ENCODE data around the gene AFMID. TPM values are rescaled to one million over a fixed set of nuclear protein-coding genes. Genes with fewer than 3 reads are reported as not detected.

The AFMID gene
- total RNA-seq, 1 donor from 2014 or later, result 27.7 TPM

GRCh38 chr17:78205124-78205775, 18.1 kb downstream of the AFMID start:
- H3K27me3 Mint-ChIP-seq (ENCODE audit: insufficient read depth), result peaks cover 2% of the 10 kb centered on the region
- no peak for DNase-seq (ENCODE audit: low spot score)
- H3K4me3 Mint-ChIP-seq, result no peak overlapping the region
- no peaks in the 10 kb centered on the region for H3K4me1 Mint-ChIP-seq (ENCODE audit: low read depth)
- H3K36me3 Mint-ChIP-seq (ENCODE audit: low read depth), result peaks cover 3% of the 10 kb centered on the region
- intact Hi-C loops (cut with micrococcal nuclease), result no loop called here
- H3K9me3 Mint-ChIP-seq, result no peaks in the 10 kb centered on the region
- no peak overlapping the region for H3K27ac Mint-ChIP-seq

GRCh38 chr17:78206298-78206697, 19.1 kb downstream of the AFMID start:
- DNase-seq (ENCODE audit: low spot score), result no peak
- no peak overlapping the region for H3K4me3 Mint-ChIP-seq
- intact Hi-C loops (cut with micrococcal nuclease), result no loop called here
- H3K36me3 Mint-ChIP-seq (ENCODE audit: low read depth), result peaks cover 3% of the 10 kb centered on the region
- H3K27ac Mint-ChIP-seq, result no peak overlapping the region
- no peaks in the 10 kb centered on the region for H3K4me1 Mint-ChIP-seq (ENCODE audit: low read depth)
- no peaks in the 10 kb centered on the region for H3K9me3 Mint-ChIP-seq
- peaks cover 2% of the 10 kb centered on the region for H3K27me3 Mint-ChIP-seq (ENCODE audit: insufficient read depth)

GRCh38 chr17:78208486-78208885, 21.3 kb downstream of the AFMID start:
- Mint-ChIP-seq H3K36me3 (ENCODE audit: low read depth) (peaks cover 3% of the 10 kb centered on the region), H3K4me3 (no peak overlapping the region), H3K4me1 (ENCODE audit: low read depth) (no peaks in the 10 kb centered on the region), H3K9me3 (no peaks in the 10 kb centered on the region), H3K27ac (no peak overlapping the region), H3K27me3 (ENCODE audit: insufficient read depth) (peaks cover 2% of the 10 kb centered on the region)
- intact Hi-C loops (cut with micrococcal nuclease), result no loop called here
- DNase-seq (ENCODE audit: low spot score), result no peak

- no peak for DNase-seq (ENCODE audit: low spot score)
- peaks cover under 1% of the 10 kb centered on the region for H3K4me1 Mint-ChIP-seq (ENCODE audit: low read depth)
- H3K27ac Mint-ChIP-seq, result no peak overlapping the region
- intact Hi-C loops (cut with micrococcal nuclease), result no loop called here
- H3K4me3 Mint-ChIP-seq, result no peak overlapping the region
- no peaks in the 10 kb centered on the region for H3K9me3 Mint-ChIP-seq
- no peaks in the 10 kb centered on the region for H3K36me3 Mint-ChIP-seq (ENCODE audit: low read depth)
- peaks cover 2% of the 10 kb centered on the region for H3K27me3 Mint-ChIP-seq (ENCODE audit: insufficient read depth)
Measured at GRCh38 chr17:78210111-78210510, 22.9 kb downstream of the AFMID start.

- Mint-ChIP-seq H3K27ac (no peak overlapping the region), H3K4me1 (ENCODE audit: low read depth) (peaks cover 8% of the 10 kb centered on the region), H3K4me3 (no peak overlapping the region), H3K9me3 (no peaks in the 10 kb centered on the region), H3K36me3 (ENCODE audit: low read depth) (peaks cover 2% of the 10 kb centered on the region), H3K27me3 (ENCODE audit: insufficient read depth) (peaks cover 2% of the 10 kb centered on the region)
- no peak for DNase-seq (ENCODE audit: low spot score)
- intact Hi-C loops (cut with micrococcal nuclease), result no loop called here
Measured at GRCh38 chr17:78211032-78211431, 23.9 kb downstream of the AFMID start.

- peak within 1 kb of the TSS; percentile 91 for H3K27ac Mint-ChIP-seq
- intact Hi-C loops (cut with micrococcal nuclease), result loop anchor here (1.0 kb wide), 3 partner anchors 27 to 74 kb away; partner anchors contain the start of genes AFMID and TK1
- H3K36me3 Mint-ChIP-seq (ENCODE audit: low read depth), result peaks cover 12% of the 10 kb centered on the region
- peaks cover 15% of the 10 kb centered on the region for H3K4me1 Mint-ChIP-seq (ENCODE audit: low read depth)
- no peaks in the 10 kb centered on the region for H3K9me3 Mint-ChIP-seq
- peaks cover 2% of the 10 kb centered on the region for H3K27me3 Mint-ChIP-seq (ENCODE audit: insufficient read depth)
- peak within 1 kb of the TSS; percentile 96 for H3K4me3 Mint-ChIP-seq
- peak; percentile 86 for DNase-seq (ENCODE audit: low spot score)
Measured at GRCh38 chr17:78214016-78214705, 27.0 kb downstream of the AFMID start, which contains the start of gene BIRC5. Gene BIRC5 (plus strand): TSS chr17:78214253. CDS start chr17:78214317, 64 bp downstream.

GRCh38 chr17:78214706-78215061, 27.5 kb downstream of the AFMID start:
- DNase-seq (ENCODE audit: low spot score), result no peak
- Mint-ChIP-seq H3K9me3 (no peaks in the 10 kb centered on the region), H3K4me3 (peak overlapping the region; percentile 96), H3K27me3 (ENCODE audit: insufficient read depth) (peaks cover 2% of the 10 kb centered on the region), H3K4me1 (ENCODE audit: low read depth) (peaks cover 15% of the 10 kb centered on the region), H3K36me3 (ENCODE audit: low read depth) (peaks cover 17% of the 10 kb centered on the region), H3K27ac (peak overlapping the region; percentile 91)
- intact Hi-C loops (cut with micrococcal nuclease), result loop anchor here (1.0 kb wide), 3 partner anchors 27 to 74 kb away; partner anchors contain the start of genes AFMID and TK1

- Mint-ChIP-seq H3K4me1 (ENCODE audit: low read depth) (peaks cover 15% of the 10 kb centered on the region), H3K9me3 (no peaks in the 10 kb centered on the region), H3K27me3 (ENCODE audit: insufficient read depth) (no peaks in the 10 kb centered on the region), H3K27ac (peak overlapping the region; percentile 18), H3K4me3 (no peak overlapping the region), H3K36me3 (ENCODE audit: low read depth) (peaks cover 27% of the 10 kb centered on the region)
- no peak for DNase-seq (ENCODE audit: low spot score)
- intact Hi-C loops (cut with micrococcal nuclease), result no loop called here
Measured at GRCh38 chr17:78219396-78220150, 32.4 kb downstream of the AFMID start.

GRCh38 chr17:78223061-78223460, 35.9 kb downstream of the AFMID start:
- H3K27me3 Mint-ChIP-seq (ENCODE audit: insufficient read depth), result no peaks in the 10 kb centered on the region
- intact Hi-C loops (cut with micrococcal nuclease), result no loop called here
- H3K4me1 Mint-ChIP-seq (ENCODE audit: low read depth), result peaks cover 9% of the 10 kb centered on the region
- H3K36me3 Mint-ChIP-seq (ENCODE audit: low read depth), result peaks cover 26% of the 10 kb centered on the region
- no peak overlapping the region for H3K27ac Mint-ChIP-seq
- H3K4me3 Mint-ChIP-seq, result no peak overlapping the region
- no peak for DNase-seq (ENCODE audit: low spot score)
- H3K9me3 Mint-ChIP-seq, result no peaks in the 10 kb centered on the region

GRCh38 chr17:78223765-78224164, 36.6 kb downstream of the AFMID start:
- H3K27me3 Mint-ChIP-seq (ENCODE audit: insufficient read depth), result peaks cover under 1% of the 10 kb centered on the region
- H3K9me3 Mint-ChIP-seq, result no peaks in the 10 kb centered on the region
- no peak for DNase-seq (ENCODE audit: low spot score)
- intact Hi-C loops (cut with micrococcal nuclease), result no loop called here
- no peak overlapping the region for H3K27ac Mint-ChIP-seq
- H3K36me3 Mint-ChIP-seq (ENCODE audit: low read depth), result peaks cover 24% of the 10 kb centered on the region
- H3K4me1 Mint-ChIP-seq (ENCODE audit: low read depth), result peaks cover 9% of the 10 kb centered on the region
- H3K4me3 Mint-ChIP-seq, result no peak overlapping the region

GRCh38 chr17:78224231-78225087, 37.3 kb downstream of the AFMID start:
- no peak overlapping the region for H3K4me3 Mint-ChIP-seq

GRCh38 chr17:78225088-78225865, 38.1 kb downstream of the AFMID start:
- Mint-ChIP-seq H3K4me3 (no peak overlapping the region), H3K27ac (no peak overlapping the region), H3K27me3 (ENCODE audit: insufficient read depth) (peaks cover 13% of the 10 kb centered on the region), H3K4me1 (ENCODE audit: low read depth) (peaks cover 9% of the 10 kb centered on the region), H3K36me3 (ENCODE audit: low read depth) (peaks cover 12% of the 10 kb centered on the region), H3K9me3 (no peaks in the 10 kb centered on the region)
- intact Hi-C loops (cut with micrococcal nuclease), result no loop called here
- no peak for DNase-seq (ENCODE audit: low spot score)

More at GRCh38 chr17:78224231-78225087, 37.3 kb downstream of the AFMID start:
- Mint-ChIP-seq H3K36me3 (ENCODE audit: low read depth) (peaks cover 18% of the 10 kb centered on the region), H3K9me3 (no peaks in the 10 kb centered on the region), H3K27ac (no peak overlapping the region), H3K4me1 (ENCODE audit: low read depth) (peaks cover 9% of the 10 kb centered on the region), H3K27me3 (ENCODE audit: insufficient read depth) (peaks cover 7% of the 10 kb centered on the region)
- DNase-seq (ENCODE audit: low spot score), result no peak
- intact Hi-C loops (cut with micrococcal nuclease), result no loop called here

Data from activated T-helper 1 cell treated with anti-CD3 and anti-CD28 coated beads, Interleukin-12 subunit alpha, Interleukin-12 subunit beta, Interleukin-2, Interleukin-4 antibody, amounts not matched to agents 30 ng/mL and 10 ng/mL and 1 ng/mL, durations not matched to agents 14 hours and 24 hours and 36 hours (primary cell).